Measurements from ENCODE around the gene ANKS1B.
A peak's percentile ranks its signal among the peaks of the same experiment; 100 is the strongest.

- TF ChIP-seq ZFP3 (CRISPR knock-in tag; IDR thresholded peaks at IDR 0.05) (no peak), ZC3H10 (CRISPR knock-in tag; IDR thresholded peaks at IDR 0.05) (no peak), OSR1 (CRISPR knock-in tag; IDR thresholded peaks at IDR 0.05) (no peak), CSRNP3 (CRISPR knock-in tag; IDR thresholded peaks at IDR 0.05) (no peak), GLIS3 (CRISPR knock-in tag; IDR thresholded peaks at IDR 0.05) (peak; percentile 33; the same call in 1 of the 2 replicates), TOX (CRISPR knock-in tag; IDR thresholded peaks at IDR 0.05; ENCODE audit: borderline replicate concordance) (no peak), ESRRG (CRISPR knock-in tag; IDR thresholded peaks at IDR 0.05) (no peak), CREB5 (CRISPR knock-in tag; IDR thresholded peaks at IDR 0.05; ENCODE audit: low read depth) (0 out of 2 replicates have a peak, but pooled peaks have one; percentile 44), ZFP30 (CRISPR knock-in tag; IDR thresholded peaks at IDR 0.05) (0 out of 2 replicates have a peak, but pooled peaks have one; percentile 2), CSDC2 (CRISPR knock-in tag; IDR thresholded peaks at IDR 0.05) (0 out of 2 replicates have a peak, but pooled peaks have one; percentile 69), TCF4 (CRISPR knock-in tag; IDR thresholded peaks at IDR 0.05; ENCODE audit: borderline replicate concordance) (peak; percentile 88; the same call in 1 of the 2 replicates), PATZ1 (CRISPR knock-in tag; IDR thresholded peaks at IDR 0.05; ENCODE audit: borderline replicate concordance) (peak; percentile 44; the same call in 1 of the 2 replicates)
These were observed 924.8 kb downstream of the ANKS1B start for GRCh38 chr12:99059824-99060511.
